Ectodermal cell (in vitro differentiated cells): ENCODE data around the gene PLPPR3.

Source experiments
- H3K27ac ChIP-seq: 2 replicates; pipeline ENCODE4 v1.7.0; 2013; ENCODE audit warnings: mild to moderate bottlenecking, low read depth, low read length; ENCODE audit not compliant: insufficient read depth, poor library complexity, severe bottlenecking
- H3K27me3 ChIP-seq: 2 replicates; pipeline ENCODE4 v1.7.0; 2013; ENCODE audit warnings: mild to moderate bottlenecking, low read length; ENCODE audit not compliant: insufficient read depth, control insufficient read depth, poor library complexity, severe bottlenecking
- H3K36me3 ChIP-seq: one replicate; pipeline ENCODE4 v1.7.0; 2013; ENCODE audit warnings: low read length; ENCODE audit not compliant: control insufficient read depth, insufficient read depth
- H3K4me1 ChIP-seq: one replicate; pipeline ENCODE4 v1.7.0; 2013; ENCODE audit warnings: low read length; ENCODE audit not compliant: control insufficient read depth, insufficient read depth
- H3K4me3 ChIP-seq: 2 replicates; pipeline ENCODE4 v1.7.0; 2013; ENCODE audit warnings: low read depth, low read length, control low read depth; ENCODE audit not compliant: insufficient read depth
- H3K9me3 ChIP-seq: 2 replicates; pipeline ENCODE4 v1.7.0; 2013; ENCODE audit warnings: mild to moderate bottlenecking, low read length, moderate library complexity; ENCODE audit not compliant: control insufficient read depth
- WGBS, 2 experiments: methylation state at CpG; one replicate each; pipeline ENCODE4 v1.1.7; 2013; ENCODE audit warnings: missing lambda C conversion rate in 2 of 2; 5-methylcytosine and 5-hydroxymethylcytosine counted together

Gene PLPPR3

GRCh38 chr19:863315-863620 is 41.5 kb upstream of the PLPPR3 start:
- 93 to 96% methylated on average over 7 of the region's 7 CpGs for WGBS, 2 experiments
- peaks cover 8% of the 10 kb centered on the region for H3K4me1 ChIP-seq
- H3K4me3 ChIP-seq = no peak overlapping the region
- H3K27me3 ChIP-seq = peaks cover 49% of the 10 kb centered on the region
- no peak overlapping the region for H3K27ac ChIP-seq
- no peaks in the 10 kb centered on the region for H3K9me3 ChIP-seq
- peaks cover 4% of the 10 kb centered on the region for H3K36me3 ChIP-seq

- peaks cover 7% of the 10 kb centered on the region for H3K4me1 ChIP-seq
- H3K27me3 ChIP-seq = peaks cover 49% of the 10 kb centered on the region
- no peak overlapping the region for H3K27ac ChIP-seq
- no peaks in the 10 kb centered on the region for H3K36me3 ChIP-seq
- no peaks in the 10 kb centered on the region for H3K9me3 ChIP-seq
- WGBS, 2 experiments = 38 to 40% methylated on average over 48 of the region's 48 CpGs
- H3K4me3 ChIP-seq = no peak overlapping the region
Observed at GRCh38 chr19:862581-863314, 41.0 kb upstream of the PLPPR3 start.

GRCh38 chr19:861756-862580 is 40.2 kb upstream of the PLPPR3 start:
- Histone ChIP-seq H3K27me3 (peaks cover 49% of the 10 kb centered on the region), H3K4me3 (no peak overlapping the region), H3K9me3 (no peaks in the 10 kb centered on the region), H3K27ac (no peak overlapping the region), H3K36me3 (no peaks in the 10 kb centered on the region), H3K4me1 (no peaks in the 10 kb centered on the region)
- 11 to 12% methylated on average over 60 of the region's 60 CpGs for WGBS, 2 experiments

- H3K4me3 ChIP-seq = no peak overlapping the region
- H3K27ac ChIP-seq = no peak overlapping the region
- WGBS, 2 experiments = 58 to 60% methylated on average over 33 to 35 of the region's 35 CpGs
Observed at GRCh38 chr19:861141-861755, 39.5 kb upstream of the PLPPR3 start.

GRCh38 chr19:858868-859843 is 37.4 kb upstream of the PLPPR3 start, which contains the start of gene CFD:
Gene CFD, plus strand, starts transcription at chr19:859664. Its CDS starts 26 bp downstream, at chr19:859690.
- no peaks in the 10 kb centered on the region for H3K36me3 ChIP-seq
- H3K27me3 ChIP-seq = peaks cover 49% of the 10 kb centered on the region
- no peak within 1 kb of the TSS for H3K27ac ChIP-seq
- H3K4me3 ChIP-seq = peak within 1 kb of the TSS; percentile 16
- H3K4me1 ChIP-seq = no peaks in the 10 kb centered on the region
- 69 to 78% methylated on average over 24 of the region's 24 CpGs for WGBS, 2 experiments
- no peaks in the 10 kb centered on the region for H3K9me3 ChIP-seq

More at GRCh38 chr19:861141-861755, 39.5 kb upstream of the PLPPR3 start:
- no peaks in the 10 kb centered on the region for H3K4me1 ChIP-seq
- no peaks in the 10 kb centered on the region for H3K9me3 ChIP-seq
- H3K36me3 ChIP-seq = no peaks in the 10 kb centered on the region
- H3K27me3 ChIP-seq = peaks cover 49% of the 10 kb centered on the region

GRCh38 chr19:858284-858683 is 36.5 kb upstream of the PLPPR3 start:
- no peak overlapping the region for H3K4me3 ChIP-seq
- WGBS, 2 experiments = 79 to 81% methylated on average over 9 of the region's 9 CpGs

GRCh38 chr19:855566-856120 is 33.9 kb upstream of the PLPPR3 start:
- Histone ChIP-seq H3K27me3 (peaks cover 21% of the 10 kb centered on the region), H3K36me3 (no peaks in the 10 kb centered on the region), H3K4me3 (no peak overlapping the region), H3K9me3 (no peaks in the 10 kb centered on the region), H3K27ac (no peak overlapping the region), H3K4me1 (no peaks in the 10 kb centered on the region)
- 79 to 82% methylated on average over 40 of the region's 40 CpGs for WGBS, 2 experiments

More at GRCh38 chr19:858284-858683, 36.5 kb upstream of the PLPPR3 start:
- Histone ChIP-seq H3K27ac (no peak overlapping the region), H3K36me3 (no peaks in the 10 kb centered on the region), H3K27me3 (peaks cover 46% of the 10 kb centered on the region), H3K4me1 (no peaks in the 10 kb centered on the region), H3K9me3 (no peaks in the 10 kb centered on the region)

- Histone ChIP-seq H3K27ac (no peak overlapping the region), H3K4me1 (no peaks in the 10 kb centered on the region), H3K4me3 (no peak overlapping the region), H3K36me3 (no peaks in the 10 kb centered on the region), H3K9me3 (no peaks in the 10 kb centered on the region), H3K27me3 (peaks cover 16% of the 10 kb centered on the region)
- WGBS, 2 experiments = 89% methylated on average over 12 of the region's 12 CpGs
Observed at GRCh38 chr19:855142-855541, 33.4 kb upstream of the PLPPR3 start.

GRCh38 chr19:854549-854948 is 32.8 kb upstream of the PLPPR3 start:
- Histone ChIP-seq H3K9me3 (no peaks in the 10 kb centered on the region), H3K4me1 (no peaks in the 10 kb centered on the region), H3K36me3 (no peaks in the 10 kb centered on the region), H3K27ac (no peak overlapping the region), H3K4me3 (no peak overlapping the region), H3K27me3 (peaks cover 10% of the 10 kb centered on the region)
- 97 to 100% methylated on average over 4 of the region's 6 CpGs for WGBS, 2 experiments
